OCI-LY7 (cell line): ENCODE data around the gene HTRA1. TPM values are rescaled to one million over a fixed set of nuclear protein-coding genes. Genes with fewer than 3 reads are reported as not detected.

Source experiments
- BruUV-seq: library from RNA; stranded (reverse); fragments of 400-500 nt; replicated peaks from 2 replicates; lab custom pipeline; 2021; lab: Mats Ljungman, UMichigan
- CTCF ChIA-PET: fragments of 300-600 bp; sonication (Branson Sonifier 250); formaldehyde crosslinking; loops from one replicate; lab custom pipeline; 2022; ENCODE audit warnings: antibody characterized with exemption; ENCODE audit not compliant: unreplicated experiment; lab: Charles Lee
- POLR2A ChIA-PET: fragments of 300-600 bp; sonication (Branson Sonifier 250); formaldehyde crosslinking; loops from one replicate; lab custom pipeline; 2022; ENCODE audit warnings: antibody characterized with exemption; lab: Charles Lee
- DNase-seq: peaks from one replicate; pipeline ENCODE4 v3.0.0-alpha.2; 2015; ENCODE audit warnings: low spot score
- H2AFZ ChIP-seq: fragments of 200-600 bp; sonication (generic), shearing (Covaris generic); 2 replicates; pipeline ENCODE4 v1.6.1; 2014; ENCODE audit warnings: mild to moderate bottlenecking, antibody characterized with exemption, low read length, moderate library complexity
- H3K27ac ChIP-seq: fragments of 200-600 bp; sonication (generic); 2 replicates; pipeline ENCODE4 v1.5.1; 2014; ENCODE audit warnings: mixed run types, low read depth, mild to moderate bottlenecking, moderate library complexity, low read length, inconsistent platforms; ENCODE audit not compliant: poor library complexity, severe bottlenecking
- H3K36me3 ChIP-seq: fragments of 200-600 bp; sonication (generic); 2 replicates; pipeline ENCODE4 v1.6.1; 2014; ENCODE audit warnings: mild to moderate bottlenecking, antibody characterized with exemption, low read length, moderate library complexity, mixed read lengths; ENCODE audit not compliant: insufficient read depth
- H3K4me1 ChIP-seq: fragments of 200-600 bp; sonication (generic); 2 replicates; pipeline ENCODE4 v1.5.1; 2014; ENCODE audit warnings: mild to moderate bottlenecking, low read length; ENCODE audit not compliant: insufficient read depth, poor library complexity, severe bottlenecking
- H3K4me2 ChIP-seq: fragments of 200-600 bp; sonication (generic); 2 replicates; pipeline ENCODE4 v1.6.1; 2014; ENCODE audit warnings: mild to moderate bottlenecking, low read length
- H3K4me3 ChIP-seq: fragments of 200-600 bp; sonication (generic); 2 replicates; pipeline ENCODE4 v1.5.1; 2014; ENCODE audit warnings: mild to moderate bottlenecking, low read depth, low read length; ENCODE audit not compliant: poor library complexity, severe bottlenecking
- H3K79me2 ChIP-seq: fragments of 200-600 bp; sonication (generic); 2 replicates; pipeline ENCODE4 v1.6.1; 2016; ENCODE audit warnings: low read depth, mild to moderate bottlenecking, low read length, moderate library complexity, mixed read lengths; ENCODE audit not compliant: insufficient read depth
- H3K9me2 ChIP-seq: fragments of 200-600 bp; sonication (generic); 2 replicates; pipeline ENCODE4 v1.6.1; 2016; ENCODE audit warnings: mild to moderate bottlenecking, low read length, mixed read lengths; ENCODE audit not compliant: insufficient read depth
- H3K9me3 ChIP-seq: fragments of 200-600 bp; sonication (generic); 2 replicates; pipeline ENCODE4 v1.6.1; 2014; ENCODE audit warnings: mild to moderate bottlenecking, mixed run types, low read length, mixed read lengths
- H4K20me1 ChIP-seq: fragments of 200-600 bp; sonication (generic); 2 replicates; pipeline ENCODE4 v1.6.1; 2014; ENCODE audit warnings: mild to moderate bottlenecking, antibody characterized with exemption, low read length, moderate library complexity, mixed read lengths; ENCODE audit not compliant: insufficient read depth
- EZH2phosphoT487 ChIP-seq: fragments of 200-600 bp; sonication (generic); IDR thresholded peaks from 2 replicates; pipeline ENCODE4 v1.6.1; 2018; ENCODE audit warnings: low read depth, borderline replicate concordance, mild to moderate bottlenecking, mixed run types, antibody characterized with exemption, low read length, moderate library complexity, mixed read lengths
- intact Hi-C: fragments of 100-400 bp; cut with micrococcal nuclease; formaldehyde crosslinking; loops from one replicate; pipeline ENCODE4 v1.10.0; 2022; ENCODE audit not compliant: unreplicated experiment
- total RNA-seq, 2 experiments: library from RNA; depleted of rRNA in 1 of 2; stranded (reverse); fragments of >200 nt in 1 of 2; shearing (Covaris generic) in 1 of 2; gene quantifications; 2 replicates each; pipeline ENCODE4 v1.2.3, GENCODE V29; 2014 to 2022
- TF ChIP-seq, protein P1 (sequence below): fragments of 200-600 bp; sonication (generic); conservative IDR thresholded peaks from 2 replicates; pipeline ENCODE4 v1.5.1; 2014; ENCODE audit warnings: mild to moderate bottlenecking, antibody characterized with exemption, low read length, moderate library complexity, mixed read lengths

Gene HTRA1
- total RNA-seq, 2 experiments from 2014 or later: not detected

DNA sequence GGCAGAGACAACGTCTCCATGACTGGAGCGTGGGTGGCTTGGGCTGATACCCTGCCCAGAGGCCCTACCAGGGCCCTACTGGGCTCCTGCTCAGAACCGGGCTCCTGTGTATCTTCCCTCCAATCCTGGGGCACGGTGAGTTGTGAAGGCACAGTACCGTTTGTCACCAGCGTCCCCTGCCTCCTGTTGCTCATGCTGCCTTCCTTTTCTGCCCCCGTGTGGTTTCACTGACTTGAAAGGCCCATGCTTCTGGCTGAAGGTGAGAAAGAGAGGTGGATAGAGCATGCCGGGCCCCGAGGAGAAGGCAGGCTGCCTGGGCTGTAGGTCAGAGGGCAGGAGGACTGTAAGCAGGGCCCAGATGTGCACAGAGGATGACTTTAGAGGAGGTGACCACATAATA, 90.1 kb downstream of the HTRA1 start:
- no peak for DNase-seq
- no peaks in the 10 kb centered on the region for H3K4me1 ChIP-seq
- no peak overlapping the region for H3K4me3 ChIP-seq
- no peak overlapping the region for H3K4me2 ChIP-seq
- H3K79me2 ChIP-seq: no peaks in the 10 kb centered on the region
- POLR2A ChIA-PET: interaction anchor here (0.7 kb wide), 1 partner anchor 117 kb away, joined by 3 read pairs; no protein-coding TSS in a partner anchor
- H3K36me3 ChIP-seq: no peaks in the 10 kb centered on the region
- H3K27ac ChIP-seq: no peak overlapping the region
- no peak overlapping the region for H2AFZ ChIP-seq
- BruUV-seq: no TSS peak
- no peaks in the 10 kb centered on the region for H3K9me3 ChIP-seq
- CTCF ChIA-PET: no interaction called here
- no peaks in the 10 kb centered on the region for H3K9me2 ChIP-seq
- TF ChIP-seq, protein P1, sequence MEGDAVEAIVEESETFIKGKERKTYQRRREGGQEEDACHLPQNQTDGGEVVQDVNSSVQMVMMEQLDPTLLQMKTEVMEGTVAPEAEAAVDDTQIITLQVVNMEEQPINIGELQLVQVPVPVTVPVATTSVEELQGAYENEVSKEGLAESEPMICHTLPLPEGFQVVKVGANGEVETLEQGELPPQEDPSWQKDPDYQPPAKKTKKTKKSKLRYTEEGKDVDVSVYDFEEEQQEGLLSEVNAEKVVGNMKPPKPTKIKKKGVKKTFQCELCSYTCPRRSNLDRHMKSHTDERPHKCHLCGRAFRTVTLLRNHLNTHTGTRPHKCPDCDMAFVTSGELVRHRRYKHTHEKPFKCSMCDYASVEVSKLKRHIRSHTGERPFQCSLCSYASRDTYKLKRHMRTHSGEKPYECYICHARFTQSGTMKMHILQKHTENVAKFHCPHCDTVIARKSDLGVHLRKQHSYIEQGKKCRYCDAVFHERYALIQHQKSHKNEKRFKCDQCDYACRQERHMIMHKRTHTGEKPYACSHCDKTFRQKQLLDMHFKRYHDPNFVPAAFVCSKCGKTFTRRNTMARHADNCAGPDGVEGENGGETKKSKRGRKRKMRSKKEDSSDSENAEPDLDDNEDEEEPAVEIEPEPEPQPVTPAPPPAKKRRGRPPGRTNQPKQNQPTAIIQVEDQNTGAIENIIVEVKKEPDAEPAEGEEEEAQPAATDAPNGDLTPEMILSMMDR: no peak
- no peak for TF ChIP-seq EZH2phosphoT487
- no peaks in the 10 kb centered on the region for H4K20me1 ChIP-seq
- intact Hi-C loops: no loop called here

DNA sequence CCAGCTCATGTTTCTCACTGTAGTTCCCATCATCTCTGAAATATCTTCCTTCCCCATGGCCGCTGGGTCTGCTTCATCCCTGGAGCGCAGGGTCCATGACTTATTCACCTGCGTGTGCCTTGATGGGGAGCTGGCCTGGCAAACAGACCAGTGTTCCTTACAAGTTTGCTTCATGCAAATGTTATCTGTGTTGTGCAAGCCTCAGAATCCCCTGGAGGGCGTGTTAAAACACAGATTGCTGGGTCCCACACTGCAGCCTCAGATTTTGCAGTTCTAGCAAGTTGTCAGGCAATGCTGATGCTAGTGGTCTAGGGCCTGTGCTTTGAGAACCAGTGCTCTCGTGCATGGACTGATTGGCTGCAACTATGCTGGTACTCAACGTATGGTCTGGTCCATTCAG, 92.0 kb downstream of the HTRA1 start:
- Histone ChIP-seq H3K9me3 (no peaks in the 10 kb centered on the region), H3K36me3 (no peaks in the 10 kb centered on the region), H3K9me2 (no peaks in the 10 kb centered on the region), H3K4me3 (no peak overlapping the region), H3K79me2 (no peaks in the 10 kb centered on the region), H3K27ac (no peak overlapping the region), H3K4me2 (no peak overlapping the region), H3K4me1 (no peaks in the 10 kb centered on the region), H2AFZ (no peak overlapping the region), H4K20me1 (no peaks in the 10 kb centered on the region)
- CTCF ChIA-PET: no interaction called here
- TF ChIP-seq, protein P1: no peak
- TF ChIP-seq EZH2phosphoT487: no peak
- intact Hi-C loops: no loop called here
- no peak for DNase-seq
- BruUV-seq: no TSS peak
- POLR2A ChIA-PET: interaction anchor here (0.5 kb wide), 1 partner anchor 1344 kb away, joined by 5 read pairs; no protein-coding TSS in a partner anchor

GRCh38 chr10:122554131-122555036, 93.0 kb downstream of the HTRA1 start:
- Histone ChIP-seq H3K9me2 (no peaks in the 10 kb centered on the region), H3K36me3 (no peaks in the 10 kb centered on the region), H3K4me1 (no peaks in the 10 kb centered on the region), H3K9me3 (no peaks in the 10 kb centered on the region), H4K20me1 (no peaks in the 10 kb centered on the region), H3K4me3 (no peak overlapping the region), H3K27ac (no peak overlapping the region), H2AFZ (no peak overlapping the region), H3K4me2 (no peak overlapping the region), H3K79me2 (no peaks in the 10 kb centered on the region)
- TF ChIP-seq, protein P1: no peak
- TF ChIP-seq EZH2phosphoT487: no peak
- CTCF ChIA-PET: no interaction called here
- DNase-seq: no peak
- no TSS peak for BruUV-seq
- POLR2A ChIA-PET: no interaction called here
- intact Hi-C loops: no loop called here
